Calu3 (cell line): Measurements from ENCODE around the gene C10orf95. TPM values are rescaled to one million over a fixed set of nuclear protein-coding genes. Genes with fewer than 3 reads are reported as not detected.

Source experiments
- BruUV-seq: library from RNA; stranded (reverse); fragments of 400-500 nt; replicated peaks from 2 replicates; lab custom pipeline; 2021; lab: Mats Ljungman, UMichigan
- CTCF ChIA-PET: fragments of 300-600 bp; sonication (Branson Sonifier 250); formaldehyde crosslinking; loops from one replicate; lab custom pipeline; 2022; ENCODE audit warnings: antibody characterized with exemption; lab: Charles Lee
- DNase-seq: peaks from one replicate; pipeline ENCODE4 v3.0.0; 2022
- H3K27ac Mint-ChIP-seq: one replicate; pipeline ENCODE4 v1.8.0; 2022; ENCODE audit warnings: mixed read lengths; ENCODE audit not compliant: unreplicated experiment
- H3K27me3 Mint-ChIP-seq: one replicate; pipeline ENCODE4 v1.8.0; 2022; ENCODE audit warnings: mixed read lengths; ENCODE audit not compliant: unreplicated experiment
- H3K36me3 Mint-ChIP-seq: one replicate; pipeline ENCODE4 v1.8.0; 2022; ENCODE audit warnings: mild to moderate bottlenecking, moderate library complexity, mixed read lengths; ENCODE audit not compliant: insufficient read depth, unreplicated experiment
- H3K4me1 Mint-ChIP-seq: one replicate; pipeline ENCODE4 v1.8.0; 2022; ENCODE audit warnings: mild to moderate bottlenecking, low read depth, mixed read lengths; ENCODE audit not compliant: unreplicated experiment
- H3K4me3 Mint-ChIP-seq: one replicate; pipeline ENCODE4 v1.8.0; 2022; ENCODE audit warnings: mild to moderate bottlenecking, low read depth, moderate library complexity, mixed read lengths; ENCODE audit not compliant: unreplicated experiment
- H3K9me3 Mint-ChIP-seq: one replicate; pipeline ENCODE4 v1.8.0; 2022; ENCODE audit warnings: low read depth, mixed read lengths; ENCODE audit not compliant: unreplicated experiment
- CTCF ChIP-seq: fragments of 200-600 bp; IDR thresholded peaks from one replicate; pipeline ENCODE4 v1.8.0; 2022; ENCODE audit warnings: antibody characterized with exemption; ENCODE audit not compliant: unreplicated experiment
- intact Hi-C: fragments of 100-400 bp; cut with micrococcal nuclease; formaldehyde crosslinking; loops from one replicate; pipeline ENCODE4 v1.10.0; 2022; ENCODE audit not compliant: unreplicated experiment
- total RNA-seq: library from RNA; stranded (reverse); gene quantifications from 2 replicates; pipeline ENCODE4 v1.2.3, GENCODE V29; 2022

Gene C10orf95
- total RNA-seq, 1 experiment from 2014 or later = 0.57 TPM

DNA sequence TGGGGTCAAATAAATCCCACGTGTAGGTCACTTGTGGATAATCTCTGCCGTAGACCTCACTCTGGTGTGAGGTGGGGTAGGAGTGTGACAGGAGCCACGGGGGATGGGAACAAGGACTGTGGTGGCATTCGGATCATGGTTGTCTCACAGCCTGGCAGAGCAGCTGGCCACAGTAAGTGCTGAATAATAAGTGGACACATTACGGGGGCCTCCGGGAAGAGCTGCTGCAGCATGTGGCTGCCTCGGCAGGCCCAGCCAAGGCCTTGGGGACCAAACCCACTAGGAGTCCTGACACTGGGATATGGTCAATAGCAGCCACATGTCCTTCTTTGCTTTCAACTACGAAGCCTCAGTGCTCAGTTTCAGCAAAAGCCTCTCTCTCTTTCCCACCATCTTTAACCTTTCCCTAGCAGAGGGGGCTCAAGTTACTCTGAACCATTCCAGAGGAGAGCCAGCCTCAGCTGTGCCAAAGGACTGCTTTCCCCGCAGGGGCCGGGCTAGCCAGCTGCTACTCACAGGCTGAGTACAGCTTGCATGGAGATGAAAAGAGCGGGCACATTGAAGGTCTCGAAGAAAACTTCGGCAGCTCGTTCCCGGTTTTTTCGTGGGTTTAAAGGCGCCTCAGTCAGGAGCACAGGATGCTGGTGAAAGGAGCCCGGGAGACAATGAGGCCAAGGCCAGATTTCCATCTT lies 33.9 kb upstream of the C10orf95 start:
- intact Hi-C loops = no loop called here
- no peaks in the 10 kb centered on the region for H3K9me3 Mint-ChIP-seq
- TF ChIP-seq CTCF = no peak
- H3K27me3 Mint-ChIP-seq = no peaks in the 10 kb centered on the region
- no TSS peak for BruUV-seq
- H3K4me3 Mint-ChIP-seq = no peak overlapping the region
- H3K36me3 Mint-ChIP-seq = peaks cover 31% of the 10 kb centered on the region
- no peak overlapping the region for H3K27ac Mint-ChIP-seq
- no peaks in the 10 kb centered on the region for H3K4me1 Mint-ChIP-seq
- CTCF ChIA-PET = no interaction called here
- DNase-seq = no peak

GRCh38 chr10:102484021-102484420 lies 32.7 kb upstream of the C10orf95 start:
- no peak overlapping the region for H3K4me3 Mint-ChIP-seq
- BruUV-seq = no TSS peak
- CTCF ChIA-PET = no interaction called here
- H3K4me1 Mint-ChIP-seq = no peaks in the 10 kb centered on the region
- no peak for DNase-seq
- intact Hi-C loops = no loop called here
- peaks cover 36% of the 10 kb centered on the region for H3K36me3 Mint-ChIP-seq
- no peaks in the 10 kb centered on the region for H3K9me3 Mint-ChIP-seq
- TF ChIP-seq CTCF = no peak
- H3K27ac Mint-ChIP-seq = no peak overlapping the region
- no peaks in the 10 kb centered on the region for H3K27me3 Mint-ChIP-seq

- CTCF ChIA-PET = no interaction called here
- no TSS peak for BruUV-seq
- H3K4me1 Mint-ChIP-seq = no peaks in the 10 kb centered on the region
Observed at GRCh38 chr10:102480396-102480795, 29.1 kb upstream of the C10orf95 start.

DNA sequence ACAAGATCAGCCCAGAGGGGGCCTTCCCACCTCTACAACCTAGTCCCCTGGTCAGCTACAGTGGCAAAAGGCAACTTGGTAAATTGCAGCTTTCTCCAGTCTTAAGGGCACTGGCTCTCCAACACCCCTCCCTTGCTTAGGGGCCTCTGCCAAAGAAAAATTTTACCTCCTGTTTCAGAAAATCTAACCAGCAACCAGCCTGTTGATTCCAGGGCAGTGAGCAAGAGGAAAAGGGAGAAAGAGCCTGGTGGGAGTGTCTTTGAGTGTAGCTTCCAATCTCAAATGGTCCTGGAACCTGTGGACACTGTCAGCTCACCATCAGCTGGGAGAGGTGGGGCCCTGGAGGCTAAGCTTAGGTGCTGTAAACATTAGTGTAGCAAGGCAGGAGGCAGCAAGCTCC lies 28.3 kb upstream of the C10orf95 start:
- Mint-ChIP-seq H3K36me3 (peaks cover 40% of the 10 kb centered on the region), H3K9me3 (no peaks in the 10 kb centered on the region), H3K27me3 (no peaks in the 10 kb centered on the region), H3K4me3 (no peak overlapping the region), H3K27ac (no peak overlapping the region), H3K4me1 (no peaks in the 10 kb centered on the region)
- no TSS peak for BruUV-seq
- CTCF ChIA-PET = interaction anchor here (0.6 to 0.8 kb wide), 2 partner anchors 17 to 76 kb away, joined by 3 read pairs; no protein-coding TSS in a partner anchor
- intact Hi-C loops = loop anchor here (2.0 kb wide), 1 partner anchor 249 kb away; no protein-coding TSS in a partner anchor
- TF ChIP-seq CTCF = no peak
- no peak for DNase-seq

More at GRCh38 chr10:102480396-102480795, 29.1 kb upstream of the C10orf95 start:
- H3K27ac Mint-ChIP-seq = no peak overlapping the region
- TF ChIP-seq CTCF = no peak
- intact Hi-C loops = no loop called here
- no peaks in the 10 kb centered on the region for H3K27me3 Mint-ChIP-seq
- peaks cover 41% of the 10 kb centered on the region for H3K36me3 Mint-ChIP-seq
- DNase-seq = no peak
- no peak overlapping the region for H3K4me3 Mint-ChIP-seq
- no peaks in the 10 kb centered on the region for H3K9me3 Mint-ChIP-seq
